Fibroblast of mammary gland (primary cell): ENCODE results near the gene CD300LF.
A peak's percentile ranks its signal among the peaks of the same experiment; 100 is the strongest.

Experiments used
- DNase-seq: peaks from one replicate; pipeline ENCODE4 v3.0.0-alpha.2; 2010; ENCODE audit warnings: low read depth
- H3K4me3 ChIP-seq: 2 replicates; pipeline ENCODE4 v1.5.1; 2011; ENCODE audit warnings: low read depth, mild to moderate bottlenecking, low read length, moderate library complexity; ENCODE audit not compliant: control insufficient read depth
- CTCF ChIP-seq: conservative IDR thresholded peaks from 2 replicates; pipeline ENCODE4 v1.5.1; 2011; ENCODE audit warnings: low read depth, low read length, inconsistent platforms; ENCODE audit not compliant: control insufficient read depth, insufficient read depth

The CD300LF gene

GRCh38 chr17:74737299-74738050 is 24.8 kb upstream of the CD300LF start:
- peak; percentile 24 for TF ChIP-seq CTCF
- DNase-seq: peak; percentile 9
- no peak overlapping the region for H3K4me3 ChIP-seq

GRCh38 chr17:74736513-74737298 is 24.0 kb upstream of the CD300LF start, which contains the start of gene RAB37:
Gene RAB37 (plus strand): TSS chr17:74737256. CDS start chr17:74737273, 17 bp downstream.
- no peak within 1 kb of the TSS for H3K4me3 ChIP-seq
- DNase-seq: peak; percentile 44
- TF ChIP-seq CTCF: no peak

- no peak overlapping the region for H3K4me3 ChIP-seq
- no peak for TF ChIP-seq CTCF
- no peak for DNase-seq
Observed at GRCh38 chr17:74734256-74734655, 21.5 kb upstream of the CD300LF start.

GRCh38 chr17:74733365-74734122 is 20.8 kb upstream of the CD300LF start:
- H3K4me3 ChIP-seq: no peak overlapping the region
- DNase-seq: no peak

GRCh38 chr17:74732042-74732867 is 19.5 kb upstream of the CD300LF start:
- no peak overlapping the region for H3K4me3 ChIP-seq
- no peak for TF ChIP-seq CTCF
- DNase-seq: no peak

More at GRCh38 chr17:74733365-74734122, 20.8 kb upstream of the CD300LF start:
- no peak for TF ChIP-seq CTCF

- no peak overlapping the region for H3K4me3 ChIP-seq
- no peak for DNase-seq
- TF ChIP-seq CTCF: no peak
Observed at GRCh38 chr17:74731347-74731605, 18.6 kb upstream of the CD300LF start.
